Mammary epithelial cell (primary cell): ENCODE data around the gene AIM2.

Experiments used
- EZH2 ChIP-seq: IDR thresholded peaks from 2 replicates; pipeline ENCODE4 v1.6.1; 2012; ENCODE audit warnings: low read length, inconsistent platforms, borderline replicate concordance
- TF ChIP-seq, protein P1 (sequence below), 2 donors: IDR thresholded peaks in 1 of 2; conservative IDR thresholded peaks in 1 of 2; 2 replicates each; pipeline ENCODE4 v1.5.1; 2011 to 2012; ENCODE audit warnings: inconsistent platforms in 2 of 2, low read length in 2 of 2, mild to moderate bottlenecking in 2 of 2, control low read depth in 1 of 2, low read depth in 1 of 2; ENCODE audit not compliant: insufficient read depth in 1 of 2; ENCODE audit errors: extremely low read depth in 1 of 2

DNA sequence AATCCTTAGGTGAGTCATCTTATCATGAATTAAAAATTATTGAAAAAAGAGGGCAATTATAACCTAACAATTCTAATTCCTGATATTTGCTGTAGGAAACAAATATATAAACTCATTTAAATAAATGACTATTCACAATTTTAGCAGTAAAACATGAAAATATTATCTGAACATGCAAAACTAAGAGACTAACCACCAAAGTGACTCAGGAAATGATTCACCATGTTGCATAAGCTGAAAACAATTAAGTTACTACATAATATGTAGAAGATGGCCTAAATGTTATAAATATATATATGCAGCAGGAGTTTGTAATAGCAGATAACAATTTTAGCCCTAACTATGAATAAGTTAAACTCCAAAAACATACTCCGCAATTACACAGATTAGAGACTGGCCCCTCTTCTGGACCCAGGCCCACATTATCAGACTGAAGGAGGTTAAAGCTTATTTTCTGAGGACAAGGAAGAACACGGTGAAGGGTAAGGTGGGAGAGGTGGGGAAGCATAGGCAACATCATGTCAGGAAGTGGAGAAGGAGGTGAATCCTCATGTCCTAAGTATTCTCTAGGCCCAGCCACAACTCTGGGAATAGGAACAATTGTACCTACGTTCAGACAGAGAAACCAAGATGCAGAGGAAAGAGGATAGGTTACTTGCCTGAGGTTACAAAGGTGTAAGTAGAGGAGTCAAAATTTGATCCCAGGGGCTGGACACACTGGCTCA lies 15.6 kb upstream of the AIM2 start:
- TF ChIP-seq, protein P1, sequence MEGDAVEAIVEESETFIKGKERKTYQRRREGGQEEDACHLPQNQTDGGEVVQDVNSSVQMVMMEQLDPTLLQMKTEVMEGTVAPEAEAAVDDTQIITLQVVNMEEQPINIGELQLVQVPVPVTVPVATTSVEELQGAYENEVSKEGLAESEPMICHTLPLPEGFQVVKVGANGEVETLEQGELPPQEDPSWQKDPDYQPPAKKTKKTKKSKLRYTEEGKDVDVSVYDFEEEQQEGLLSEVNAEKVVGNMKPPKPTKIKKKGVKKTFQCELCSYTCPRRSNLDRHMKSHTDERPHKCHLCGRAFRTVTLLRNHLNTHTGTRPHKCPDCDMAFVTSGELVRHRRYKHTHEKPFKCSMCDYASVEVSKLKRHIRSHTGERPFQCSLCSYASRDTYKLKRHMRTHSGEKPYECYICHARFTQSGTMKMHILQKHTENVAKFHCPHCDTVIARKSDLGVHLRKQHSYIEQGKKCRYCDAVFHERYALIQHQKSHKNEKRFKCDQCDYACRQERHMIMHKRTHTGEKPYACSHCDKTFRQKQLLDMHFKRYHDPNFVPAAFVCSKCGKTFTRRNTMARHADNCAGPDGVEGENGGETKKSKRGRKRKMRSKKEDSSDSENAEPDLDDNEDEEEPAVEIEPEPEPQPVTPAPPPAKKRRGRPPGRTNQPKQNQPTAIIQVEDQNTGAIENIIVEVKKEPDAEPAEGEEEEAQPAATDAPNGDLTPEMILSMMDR (conservative IDR thresholded peaks at IDR 0.05 in 1 of 2, IDR thresholded peaks at IDR 0.05 in 1 of 2; ENCODE audit: extremely low read depth in 1 of 2, insufficient read depth in 1 of 2, low read depth in 1 of 2, low read length in 2 of 2), result no peak
- no peak for TF ChIP-seq EZH2
